HCT116 (cell line): ENCODE measurements around the gene ACOXL.

Experiments used
- EGR1 ChIP-seq: IDR thresholded peaks from 2 replicates; pipeline ENCODE4 v1.6.1; 2012; ENCODE audit warnings: low read depth
- EZH2 ChIP-seq: fragments of 200-600 bp; sonication (generic); IDR thresholded peaks from 2 replicates; pipeline ENCODE4 v1.6.1; 2017; ENCODE audit warnings: antibody characterized with exemption, mixed run types
- EZH2phosphoT487 ChIP-seq: fragments of 200-600 bp; IDR thresholded peaks from 2 replicates; pipeline ENCODE4 v1.6.1; 2018; ENCODE audit warnings: antibody characterized with exemption, borderline replicate concordance
- POLR2A ChIP-seq: IDR thresholded peaks from 2 replicates; pipeline ENCODE4 v1.7.0; 2011; ENCODE audit warnings: borderline replicate concordance; ENCODE audit not compliant: insufficient read depth, insufficient read length; ENCODE audit errors: extremely low read depth
- POLR2AphosphoS5 ChIP-seq: IDR thresholded peaks from 2 replicates; pipeline ENCODE4 v1.6.1; 2011; ENCODE audit warnings: mild to moderate bottlenecking, low read depth, low read length, moderate library complexity
- SP1 ChIP-seq: IDR thresholded peaks from 2 replicates; pipeline ENCODE4 v1.6.1; 2012; ENCODE audit warnings: low read depth
- SRF ChIP-seq: IDR thresholded peaks from 2 replicates; pipeline ENCODE4 v1.6.1; 2012; ENCODE audit warnings: low read depth
- ZFX ChIP-seq: fragments of 450-650 bp; IDR thresholded peaks from 2 replicates; pipeline ENCODE4 v1.6.1; 2017
- ZNF274 ChIP-seq: fragments of 200-500 bp; sonication (Bioruptor generic); IDR thresholded peaks from 2 replicates; pipeline ENCODE4 v1.6.1; 2014; ENCODE audit warnings: mild to moderate bottlenecking, low read depth, low read length, inconsistent platforms
- TF ChIP-seq, protein P1 (sequence below): IDR thresholded peaks from 2 replicates; pipeline ENCODE4 v1.6.1; 2012
- TF ChIP-seq, protein P2 (sequence below): IDR thresholded peaks from 2 replicates; pipeline ENCODE4 v1.6.1; 2012; ENCODE audit warnings: low read depth
- TF ChIP-seq, protein P3 (sequence below), 3 experiments: fragments of 200-600 bp in 1 of 3; sonication (generic) in 1 of 3; IDR thresholded peaks in 2 of 3; conservative IDR thresholded peaks in 1 of 3; 2 replicates each; pipeline ENCODE4 v1.5.1; 2012 to 2017; ENCODE audit warnings: low read depth in 2 of 3, low read length in 2 of 3, antibody characterized with exemption in 1 of 3, borderline replicate concordance in 1 of 3, control low read depth in 1 of 3, mild to moderate bottlenecking in 1 of 3, mixed read lengths in 1 of 3, mixed run types in 1 of 3, moderate library complexity in 1 of 3; ENCODE audit not compliant: insufficient read depth in 1 of 3
- TF ChIP-seq, protein P4 (sequence below): IDR thresholded peaks from 2 replicates; pipeline ENCODE4 v1.6.1; 2012
- TF ChIP-seq, protein P5 (sequence below): IDR thresholded peaks from 2 replicates; pipeline ENCODE4 v1.6.1; 2011; ENCODE audit warnings: mild to moderate bottlenecking, low read length, moderate library complexity; ENCODE audit not compliant: insufficient replicate concordance; ENCODE audit errors: extremely low read depth

DNA sequence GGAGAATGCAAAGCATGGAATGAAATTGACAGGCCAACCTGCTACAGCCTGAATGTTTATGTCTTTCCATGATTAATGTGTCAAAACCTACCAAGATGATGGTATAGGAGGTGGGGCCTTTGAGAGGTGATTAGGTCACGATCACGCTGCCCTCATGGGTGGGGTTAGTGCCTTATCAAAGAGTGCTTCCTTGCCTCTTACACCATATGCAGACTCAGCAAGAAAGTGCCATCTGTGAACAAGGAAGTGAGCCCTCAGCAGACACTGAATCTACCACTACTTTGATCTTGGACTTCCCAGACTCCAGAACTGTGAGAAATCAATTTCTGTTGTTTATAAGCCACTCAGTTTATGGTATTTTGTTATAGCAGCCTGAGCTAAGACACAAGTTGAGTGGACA lies 240.9 kb downstream of the ACOXL start:
- TF ChIP-seq, protein P1, sequence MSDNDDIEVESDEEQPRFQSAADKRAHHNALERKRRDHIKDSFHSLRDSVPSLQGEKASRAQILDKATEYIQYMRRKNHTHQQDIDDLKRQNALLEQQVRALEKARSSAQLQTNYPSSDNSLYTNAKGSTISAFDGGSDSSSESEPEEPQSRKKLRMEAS = no peak
- TF ChIP-seq EZH2 = no peak
- TF ChIP-seq, protein P2, sequence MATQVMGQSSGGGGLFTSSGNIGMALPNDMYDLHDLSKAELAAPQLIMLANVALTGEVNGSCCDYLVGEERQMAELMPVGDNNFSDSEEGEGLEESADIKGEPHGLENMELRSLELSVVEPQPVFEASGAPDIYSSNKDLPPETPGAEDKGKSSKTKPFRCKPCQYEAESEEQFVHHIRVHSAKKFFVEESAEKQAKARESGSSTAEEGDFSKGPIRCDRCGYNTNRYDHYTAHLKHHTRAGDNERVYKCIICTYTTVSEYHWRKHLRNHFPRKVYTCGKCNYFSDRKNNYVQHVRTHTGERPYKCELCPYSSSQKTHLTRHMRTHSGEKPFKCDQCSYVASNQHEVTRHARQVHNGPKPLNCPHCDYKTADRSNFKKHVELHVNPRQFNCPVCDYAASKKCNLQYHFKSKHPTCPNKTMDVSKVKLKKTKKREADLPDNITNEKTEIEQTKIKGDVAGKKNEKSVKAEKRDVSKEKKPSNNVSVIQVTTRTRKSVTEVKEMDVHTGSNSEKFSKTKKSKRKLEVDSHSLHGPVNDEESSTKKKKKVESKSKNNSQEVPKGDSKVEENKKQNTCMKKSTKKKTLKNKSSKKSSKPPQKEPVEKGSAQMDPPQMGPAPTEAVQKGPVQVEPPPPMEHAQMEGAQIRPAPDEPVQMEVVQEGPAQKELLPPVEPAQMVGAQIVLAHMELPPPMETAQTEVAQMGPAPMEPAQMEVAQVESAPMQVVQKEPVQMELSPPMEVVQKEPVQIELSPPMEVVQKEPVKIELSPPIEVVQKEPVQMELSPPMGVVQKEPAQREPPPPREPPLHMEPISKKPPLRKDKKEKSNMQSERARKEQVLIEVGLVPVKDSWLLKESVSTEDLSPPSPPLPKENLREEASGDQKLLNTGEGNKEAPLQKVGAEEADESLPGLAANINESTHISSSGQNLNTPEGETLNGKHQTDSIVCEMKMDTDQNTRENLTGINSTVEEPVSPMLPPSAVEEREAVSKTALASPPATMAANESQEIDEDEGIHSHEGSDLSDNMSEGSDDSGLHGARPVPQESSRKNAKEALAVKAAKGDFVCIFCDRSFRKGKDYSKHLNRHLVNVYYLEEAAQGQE = no peak
- TF ChIP-seq, protein P3, sequence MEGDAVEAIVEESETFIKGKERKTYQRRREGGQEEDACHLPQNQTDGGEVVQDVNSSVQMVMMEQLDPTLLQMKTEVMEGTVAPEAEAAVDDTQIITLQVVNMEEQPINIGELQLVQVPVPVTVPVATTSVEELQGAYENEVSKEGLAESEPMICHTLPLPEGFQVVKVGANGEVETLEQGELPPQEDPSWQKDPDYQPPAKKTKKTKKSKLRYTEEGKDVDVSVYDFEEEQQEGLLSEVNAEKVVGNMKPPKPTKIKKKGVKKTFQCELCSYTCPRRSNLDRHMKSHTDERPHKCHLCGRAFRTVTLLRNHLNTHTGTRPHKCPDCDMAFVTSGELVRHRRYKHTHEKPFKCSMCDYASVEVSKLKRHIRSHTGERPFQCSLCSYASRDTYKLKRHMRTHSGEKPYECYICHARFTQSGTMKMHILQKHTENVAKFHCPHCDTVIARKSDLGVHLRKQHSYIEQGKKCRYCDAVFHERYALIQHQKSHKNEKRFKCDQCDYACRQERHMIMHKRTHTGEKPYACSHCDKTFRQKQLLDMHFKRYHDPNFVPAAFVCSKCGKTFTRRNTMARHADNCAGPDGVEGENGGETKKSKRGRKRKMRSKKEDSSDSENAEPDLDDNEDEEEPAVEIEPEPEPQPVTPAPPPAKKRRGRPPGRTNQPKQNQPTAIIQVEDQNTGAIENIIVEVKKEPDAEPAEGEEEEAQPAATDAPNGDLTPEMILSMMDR (IDR thresholded peaks at IDR 0.05 in 2 of 3, conservative IDR thresholded peaks at IDR 0.05 in 1 of 3; ENCODE audit: borderline replicate concordance in 1 of 3, insufficient read depth in 1 of 3, low read depth in 2 of 3, low read length in 2 of 3) = no peak
- TF ChIP-seq ZFX = no peak
- TF ChIP-seq, protein P4, sequence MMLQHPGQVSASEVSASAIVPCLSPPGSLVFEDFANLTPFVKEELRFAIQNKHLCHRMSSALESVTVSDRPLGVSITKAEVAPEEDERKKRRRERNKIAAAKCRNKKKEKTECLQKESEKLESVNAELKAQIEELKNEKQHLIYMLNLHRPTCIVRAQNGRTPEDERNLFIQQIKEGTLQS = no peak
- TF ChIP-seq POLR2A = no peak
- no peak for TF ChIP-seq EGR1
- TF ChIP-seq SRF = no peak
- TF ChIP-seq, protein P5, sequence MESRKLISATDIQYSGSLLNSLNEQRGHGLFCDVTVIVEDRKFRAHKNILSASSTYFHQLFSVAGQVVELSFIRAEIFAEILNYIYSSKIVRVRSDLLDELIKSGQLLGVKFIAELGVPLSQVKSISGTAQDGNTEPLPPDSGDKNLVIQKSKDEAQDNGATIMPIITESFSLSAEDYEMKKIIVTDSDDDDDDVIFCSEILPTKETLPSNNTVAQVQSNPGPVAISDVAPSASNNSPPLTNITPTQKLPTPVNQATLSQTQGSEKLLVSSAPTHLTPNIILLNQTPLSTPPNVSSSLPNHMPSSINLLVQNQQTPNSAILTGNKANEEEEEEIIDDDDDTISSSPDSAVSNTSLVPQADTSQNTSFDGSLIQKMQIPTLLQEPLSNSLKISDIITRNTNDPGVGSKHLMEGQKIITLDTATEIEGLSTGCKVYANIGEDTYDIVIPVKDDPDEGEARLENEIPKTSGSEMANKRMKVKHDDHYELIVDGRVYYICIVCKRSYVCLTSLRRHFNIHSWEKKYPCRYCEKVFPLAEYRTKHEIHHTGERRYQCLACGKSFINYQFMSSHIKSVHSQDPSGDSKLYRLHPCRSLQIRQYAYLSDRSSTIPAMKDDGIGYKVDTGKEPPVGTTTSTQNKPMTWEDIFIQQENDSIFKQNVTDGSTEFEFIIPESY = no peak
- TF ChIP-seq POLR2AphosphoS5 = no peak
- TF ChIP-seq ZNF274 = no peak
- TF ChIP-seq SP1 = no peak
- TF ChIP-seq EZH2phosphoT487 = no peak
